ENCODE measurements around the gene RTN4RL1.

The RTN4RL1 gene

DNA sequence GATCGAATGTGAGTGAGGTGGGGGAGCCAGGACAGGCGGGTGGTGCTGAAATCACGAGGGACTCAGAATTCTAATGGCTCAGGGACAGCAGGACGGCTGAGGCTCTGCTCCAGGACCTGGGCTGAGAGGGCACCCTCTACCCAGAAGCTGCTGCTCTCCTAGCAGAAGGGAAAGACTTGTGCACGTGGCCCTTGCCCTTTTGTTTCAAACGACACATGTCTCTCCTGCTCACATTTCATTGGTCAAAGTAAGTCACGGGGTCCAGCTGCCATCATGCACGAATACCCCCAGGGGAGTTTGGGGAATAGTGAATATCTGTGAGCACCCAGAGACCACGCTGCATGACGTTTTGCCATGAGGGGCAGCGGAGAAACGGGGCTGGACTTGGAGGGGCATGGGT, 73.2 kb downstream of the RTN4RL1 start:
- no peak for DNase-seq (ENCODE audit: low read depth in 1 of 2, low spot score in 1 of 2)

DNA sequence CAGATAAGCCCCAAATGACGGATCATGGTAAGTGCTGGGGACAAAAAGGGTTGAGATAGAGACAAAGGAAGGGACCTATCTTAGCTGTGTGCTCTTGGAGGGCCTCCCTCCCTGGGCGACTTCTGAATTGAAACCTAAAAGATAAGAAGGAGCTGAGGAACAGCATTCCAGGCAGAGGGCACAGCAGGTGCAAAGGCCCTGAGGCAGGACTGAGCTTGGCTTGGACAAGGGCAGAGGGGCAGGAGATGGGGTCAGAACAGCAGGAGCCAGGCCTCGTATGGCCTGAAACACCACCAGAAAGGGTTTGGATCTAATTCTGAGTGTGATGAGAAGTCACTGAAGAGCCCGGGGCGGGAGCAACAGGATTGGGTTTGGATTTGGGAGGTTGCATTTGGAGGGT, 75.4 kb downstream of the RTN4RL1 start:
- no peak for DNase-seq (ENCODE audit: low read depth in 1 of 2, low spot score in 1 of 2)

DNA sequence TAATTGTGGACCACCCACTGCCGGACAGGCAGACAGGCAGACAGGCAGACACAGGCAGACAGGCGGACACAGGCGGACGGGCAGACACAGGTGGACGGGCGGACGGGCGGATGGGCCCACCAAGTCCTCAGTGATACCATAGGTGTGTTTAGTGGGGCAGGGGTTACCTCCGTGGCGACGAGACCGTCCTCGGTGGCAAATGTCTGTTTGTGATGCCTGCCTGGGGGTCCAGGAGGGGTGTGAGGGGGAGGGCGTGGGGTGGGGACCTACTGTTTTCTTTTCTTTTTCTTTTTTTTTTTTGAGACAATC, 76.7 kb downstream of the RTN4RL1 start:
- no peak for DNase-seq (ENCODE audit: low read depth in 1 of 2, low spot score in 1 of 2)

DNA sequence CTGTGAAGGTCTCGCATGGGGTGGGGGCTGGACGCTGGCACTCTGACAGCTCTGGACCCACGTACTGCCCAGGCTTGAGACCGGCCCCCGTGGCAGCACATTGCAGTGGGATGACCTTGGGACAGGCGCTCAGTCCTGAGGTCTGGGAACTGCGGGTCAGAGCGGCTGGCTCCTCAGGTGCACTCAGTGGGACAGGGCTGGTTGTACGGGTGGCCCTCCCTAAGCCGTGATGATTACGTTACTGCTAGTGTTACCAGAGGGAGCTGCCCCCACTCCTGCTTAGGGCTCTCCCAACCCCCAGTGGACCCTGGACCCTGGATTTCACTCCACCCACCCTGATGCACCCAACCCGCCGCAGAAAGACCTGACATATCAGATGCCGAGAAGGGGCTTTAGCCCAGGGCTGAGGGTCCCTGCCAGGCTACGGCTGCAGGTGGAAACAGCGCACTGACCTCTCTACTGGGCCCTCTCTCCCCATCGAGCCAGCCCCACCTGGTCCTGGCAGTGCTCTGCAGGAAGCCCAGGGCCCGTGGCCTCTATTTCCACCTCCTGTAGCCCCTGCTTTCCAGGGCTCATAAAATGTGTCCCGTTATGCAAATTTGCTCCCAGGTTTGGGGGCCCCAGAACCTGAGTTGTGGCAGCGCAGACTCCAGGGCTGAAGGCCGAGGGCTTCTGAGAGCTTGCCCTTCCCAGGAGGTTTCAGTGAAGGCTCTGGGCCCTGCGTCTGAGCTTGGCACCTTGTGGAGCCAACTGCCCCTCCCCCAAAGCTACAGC, 77.2 kb downstream of the RTN4RL1 start:
- DNase-seq (ENCODE audit: low read depth in 1 of 2, low spot score in 1 of 2) = no peak

DNA sequence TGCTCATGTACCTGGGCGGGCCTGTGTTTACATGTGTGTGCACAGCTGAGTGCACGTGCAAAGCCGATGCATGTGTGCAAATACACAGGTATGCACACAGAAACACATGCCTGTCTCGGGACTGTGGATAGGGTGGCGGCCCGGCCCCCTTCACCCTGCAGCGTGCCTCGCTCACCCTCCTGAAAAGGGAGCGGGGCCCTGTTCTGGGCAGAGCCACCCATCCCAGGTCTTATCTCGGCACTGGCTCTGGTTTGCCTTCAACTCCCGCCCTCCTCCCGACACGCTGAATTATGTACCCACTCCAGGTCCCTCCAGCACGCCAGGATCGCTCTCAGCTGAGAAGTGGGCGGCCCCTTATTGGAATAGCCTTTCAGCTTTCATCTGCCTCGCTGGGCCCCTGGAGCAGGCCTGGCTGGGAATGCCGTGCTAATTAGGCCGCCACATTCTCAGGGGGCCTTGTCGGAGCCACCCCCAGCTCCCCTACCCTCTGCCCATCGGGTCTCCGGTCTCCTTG, 77.8 kb downstream of the RTN4RL1 start:
- DNase-seq (ENCODE audit: low read depth in 1 of 2, low spot score in 1 of 2) = no peak

DNA sequence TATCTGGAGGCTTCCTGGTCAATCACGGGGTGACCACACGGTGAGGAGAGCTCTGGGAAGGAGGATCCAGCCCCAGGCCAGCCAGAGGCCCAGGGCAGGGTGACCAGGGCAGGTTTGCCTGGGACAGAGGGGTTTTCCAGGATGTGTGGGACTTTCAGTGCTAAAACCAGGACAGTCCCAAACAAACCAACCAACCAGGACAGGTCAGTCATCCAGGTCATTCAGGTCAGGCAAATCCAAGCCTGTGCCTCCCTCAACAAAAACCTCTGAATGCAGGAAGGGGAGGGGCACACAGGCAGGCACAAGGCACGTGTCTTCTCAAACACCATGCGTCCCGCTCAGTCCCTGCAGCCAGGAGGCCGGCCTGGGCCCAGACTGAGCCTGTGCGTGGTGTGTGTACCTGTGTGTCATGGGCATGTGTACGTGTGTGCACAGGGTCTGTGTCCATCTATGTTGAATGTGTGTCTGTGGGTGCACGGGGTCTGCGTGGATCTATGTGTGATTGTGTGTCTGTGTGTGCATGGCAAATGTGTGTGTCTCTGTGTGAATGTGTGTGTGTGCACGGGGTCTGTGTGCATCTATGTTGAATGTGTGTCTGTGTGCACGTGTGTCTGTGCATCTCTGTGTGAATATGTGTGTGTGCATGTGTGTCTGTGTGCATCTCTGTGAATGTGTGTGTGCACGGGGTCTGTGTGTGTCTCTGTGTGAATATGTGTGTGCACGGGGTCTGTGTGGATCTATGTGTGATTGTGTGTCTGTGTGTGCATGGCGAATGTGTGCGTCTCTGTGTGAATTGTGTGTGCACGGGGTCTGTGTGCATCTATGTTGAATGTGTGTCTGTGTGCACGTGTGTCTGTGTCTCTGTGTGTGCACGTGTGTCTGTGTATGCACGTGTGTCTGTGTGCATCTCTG, 78.9 kb downstream of the RTN4RL1 start:
- no peak for DNase-seq (ENCODE audit: low read depth in 1 of 2, low spot score in 1 of 2)

DNA sequence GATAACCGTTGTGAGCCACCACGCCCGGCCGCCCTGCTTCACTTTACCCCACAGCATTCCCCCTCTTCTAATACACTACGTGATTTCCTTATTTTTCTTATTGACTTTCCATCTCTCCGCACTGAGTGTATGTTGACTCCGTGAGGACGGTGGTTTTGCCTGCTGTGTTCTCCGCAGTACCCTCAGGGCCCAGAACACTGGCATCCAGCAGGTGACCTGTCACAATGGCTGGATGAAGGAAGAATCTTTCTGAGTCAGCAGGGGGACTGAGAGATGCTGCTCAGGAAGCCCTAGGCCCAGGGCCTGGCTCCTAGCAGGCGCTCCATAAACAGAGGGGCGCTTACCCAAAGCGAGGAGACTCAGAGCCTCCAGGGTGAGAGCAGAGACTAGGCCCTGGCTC, 79.5 kb downstream of the RTN4RL1 start:
- no peak for DNase-seq (ENCODE audit: low read depth in 1 of 2, low spot score in 1 of 2)

DNA sequence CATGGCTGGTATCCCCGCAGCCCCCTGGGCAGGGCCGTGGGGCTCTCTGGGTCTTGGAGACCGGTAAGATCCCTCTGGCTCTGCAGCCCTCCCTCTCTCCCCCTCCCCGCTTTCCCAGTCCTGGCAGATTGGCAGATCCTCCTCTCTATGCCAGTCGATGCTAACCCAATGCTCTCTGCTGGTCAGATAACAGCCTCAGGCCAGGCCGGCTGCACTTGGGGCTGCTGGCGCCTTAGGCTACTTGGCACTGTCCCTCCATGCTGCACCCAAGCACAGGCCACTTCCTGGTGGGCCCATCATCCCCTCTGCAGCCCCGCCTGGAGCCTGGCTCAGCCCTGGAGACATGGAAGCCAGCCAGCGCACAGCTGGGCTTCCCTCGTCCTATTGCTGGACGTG, 81.7 kb downstream of the RTN4RL1 start:
- no peak for DNase-seq (ENCODE audit: low read depth in 1 of 2, low spot score in 1 of 2)

DNA sequence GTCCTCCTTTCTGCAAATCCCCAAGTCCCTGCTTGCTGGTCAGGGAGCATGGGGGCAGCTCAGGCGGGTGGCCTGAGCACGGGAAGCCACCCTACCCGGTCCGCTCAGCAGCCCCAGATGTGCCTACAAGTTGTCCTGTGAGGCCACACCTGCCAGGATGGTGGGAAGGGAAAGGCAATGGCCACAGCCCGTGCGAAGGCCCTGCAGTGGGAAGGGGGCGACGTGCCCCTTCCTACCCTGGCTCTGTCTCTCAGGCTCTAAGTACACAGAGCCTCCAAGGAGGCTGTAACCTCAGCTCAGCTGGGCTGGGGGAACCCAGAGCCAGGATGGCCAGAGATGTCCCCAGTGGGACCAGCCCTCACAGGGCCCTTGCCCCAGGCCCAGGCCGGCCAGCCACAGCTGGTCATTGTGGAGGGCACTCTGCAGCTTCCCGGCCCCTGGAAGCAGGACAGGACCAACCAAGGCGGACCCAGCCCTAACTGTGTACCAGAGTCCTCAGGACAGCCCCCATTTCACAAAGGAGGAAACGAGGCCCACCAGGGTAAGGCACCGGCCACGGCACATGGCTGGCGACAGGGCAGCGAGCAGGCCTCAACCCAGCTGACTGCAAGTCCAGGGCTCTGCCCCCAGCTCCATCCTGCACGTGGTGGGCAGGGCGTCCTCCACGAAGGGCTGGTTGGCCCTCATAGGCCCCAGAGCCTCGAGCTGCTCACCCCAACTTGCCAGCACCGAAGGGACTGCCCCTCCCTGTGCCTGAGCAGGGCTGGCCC, 82.3 kb downstream of the RTN4RL1 start:
- DNase-seq (ENCODE audit: low read depth in 1 of 2, low spot score in 1 of 2) = no peak

DNA sequence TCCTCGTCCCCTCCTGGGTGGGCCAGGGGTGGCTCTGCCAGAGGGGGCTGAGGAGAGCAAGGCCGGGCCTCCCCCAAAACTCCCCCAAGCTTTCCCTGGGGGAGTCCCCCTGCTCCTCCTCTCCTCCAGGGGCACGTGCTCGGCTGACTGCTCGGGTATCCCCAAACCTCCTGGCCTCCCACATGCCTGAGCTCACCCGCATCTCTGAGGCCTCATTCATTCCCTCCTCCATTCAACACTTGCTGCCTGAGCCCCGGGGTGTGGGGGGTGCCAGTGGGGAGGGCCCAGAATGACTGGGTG, 83.1 kb downstream of the RTN4RL1 start:
- DNase-seq (ENCODE audit: low read depth in 1 of 2, low spot score in 1 of 2) = no peak

DNA sequence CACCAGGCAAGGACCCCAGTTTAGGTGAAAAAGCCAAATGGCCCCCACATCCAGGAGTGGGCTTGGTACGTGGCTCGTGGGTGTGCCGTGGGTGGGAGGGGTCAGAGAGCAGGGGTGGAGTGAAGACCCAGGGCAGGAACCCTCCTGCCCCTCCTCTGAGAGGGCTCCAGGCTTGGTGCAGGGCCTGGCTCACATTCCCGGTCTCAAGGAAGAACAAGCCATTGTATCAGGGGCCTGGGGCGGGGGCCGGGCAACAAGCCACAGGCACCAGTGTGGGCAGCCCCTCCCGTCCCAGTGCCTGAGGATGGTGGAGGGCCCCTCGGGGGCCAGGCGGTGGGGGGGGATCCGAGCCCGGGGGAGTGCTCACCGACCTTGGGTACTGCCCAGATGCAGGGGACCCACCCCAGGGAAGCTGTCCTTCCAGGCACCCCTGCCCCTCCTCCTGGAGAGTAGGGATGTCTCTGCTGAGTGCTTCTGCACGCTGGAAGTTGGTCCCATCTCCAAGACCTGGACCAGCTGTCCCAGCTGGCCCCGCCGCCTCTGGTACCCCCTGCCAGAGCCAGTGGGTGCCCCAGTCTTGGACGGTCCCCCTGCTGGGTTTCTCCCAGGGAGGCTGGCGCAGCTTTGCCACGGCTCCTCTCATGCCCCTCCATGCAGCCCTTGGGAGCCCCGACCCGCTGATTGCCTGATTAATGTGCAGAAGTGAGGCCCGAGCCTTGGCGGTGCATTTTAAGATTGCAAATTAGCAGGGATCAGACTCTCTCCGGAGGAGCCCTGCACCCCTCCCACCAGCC, 83.7 kb downstream of the RTN4RL1 start:
- DNase-seq (ENCODE audit: low read depth in 1 of 2, low spot score in 1 of 2) = no peak

DNA sequence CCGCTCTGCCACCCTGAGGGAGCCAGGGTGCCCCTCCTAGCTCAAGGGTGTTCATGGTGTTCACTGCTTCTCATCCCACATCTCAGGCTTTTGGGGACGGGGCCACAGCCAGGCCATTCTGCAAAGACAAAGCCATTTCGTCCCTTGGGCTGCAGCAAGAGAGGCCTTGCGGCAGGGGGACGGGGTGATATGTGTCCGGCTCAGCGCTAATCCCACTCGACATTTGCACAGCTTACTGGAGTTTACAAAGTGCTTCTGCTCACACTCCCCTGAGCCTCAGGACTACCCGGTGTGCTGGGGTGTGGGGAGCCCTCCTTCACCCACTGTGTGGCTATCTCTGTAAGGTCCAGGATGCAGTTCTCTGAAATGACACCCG, 84.3 kb downstream of the RTN4RL1 start:
- DNase-seq (ENCODE audit: low read depth in 1 of 2, low spot score in 1 of 2) = no peak

DNA sequence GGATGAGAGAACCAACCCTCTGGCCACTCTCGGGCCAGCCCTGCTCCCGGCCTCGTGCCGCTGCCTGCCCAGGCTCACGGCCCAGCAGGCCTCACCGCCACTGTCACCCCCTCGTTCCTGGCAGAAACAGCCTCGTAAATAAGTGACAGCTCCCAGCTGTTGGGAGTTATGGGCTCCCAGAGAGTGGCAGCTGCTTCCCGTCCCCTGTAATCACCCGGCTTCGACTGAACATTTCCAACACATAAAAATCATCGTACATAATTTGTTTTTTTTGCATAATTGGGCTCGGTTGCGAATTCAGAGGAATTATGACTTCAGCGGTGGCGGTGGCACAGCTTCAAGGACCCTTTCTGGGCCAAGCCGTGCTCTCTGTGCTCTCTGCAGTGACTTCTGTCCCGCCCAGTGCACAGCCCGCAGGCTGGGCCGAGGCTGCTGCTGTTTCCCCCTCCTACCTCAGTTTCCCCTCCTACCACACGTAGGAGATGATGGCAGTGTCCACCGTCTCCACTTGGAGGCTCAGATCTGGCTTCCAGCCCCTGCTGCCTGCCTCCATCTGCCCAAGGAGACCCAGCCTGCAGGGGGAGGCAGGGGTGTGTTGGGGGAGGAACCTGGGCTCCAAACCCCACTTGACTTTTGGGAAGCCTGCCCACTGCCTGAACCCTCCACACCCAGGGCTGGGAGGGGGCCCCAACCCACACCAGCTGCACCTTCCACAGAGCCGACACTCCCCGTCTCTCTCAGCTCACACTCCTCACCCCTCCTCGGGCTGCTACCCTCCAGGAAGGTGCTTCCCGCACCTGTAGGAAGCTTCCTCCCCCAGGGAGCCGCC, 84.9 kb downstream of the RTN4RL1 start:
- no peak for DNase-seq (ENCODE audit: low read depth in 1 of 2, low spot score in 1 of 2)

DNA sequence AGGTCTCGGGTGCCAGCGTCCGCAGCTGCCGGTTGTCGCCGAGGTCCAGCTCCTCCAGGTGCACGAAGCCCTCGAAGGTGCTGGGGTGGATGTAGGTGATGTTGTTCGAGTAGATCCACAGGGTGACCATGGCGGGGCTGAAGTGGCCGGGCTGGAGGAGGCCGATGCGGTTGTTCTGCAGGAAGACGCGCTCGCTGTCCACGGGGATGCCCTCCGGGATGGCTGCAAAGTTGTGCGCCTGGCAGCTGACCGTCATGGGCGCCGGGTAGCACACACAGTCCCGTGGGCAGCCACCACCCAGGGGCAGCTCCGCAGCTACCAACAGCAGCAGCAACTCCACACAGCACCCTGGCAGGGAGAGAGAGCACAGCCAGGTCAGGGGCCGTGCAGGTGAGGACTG, 87.7 kb downstream of the RTN4RL1 start:
- DNase-seq (ENCODE audit: low read depth in 1 of 2, low spot score in 1 of 2) = no peak

DNA sequence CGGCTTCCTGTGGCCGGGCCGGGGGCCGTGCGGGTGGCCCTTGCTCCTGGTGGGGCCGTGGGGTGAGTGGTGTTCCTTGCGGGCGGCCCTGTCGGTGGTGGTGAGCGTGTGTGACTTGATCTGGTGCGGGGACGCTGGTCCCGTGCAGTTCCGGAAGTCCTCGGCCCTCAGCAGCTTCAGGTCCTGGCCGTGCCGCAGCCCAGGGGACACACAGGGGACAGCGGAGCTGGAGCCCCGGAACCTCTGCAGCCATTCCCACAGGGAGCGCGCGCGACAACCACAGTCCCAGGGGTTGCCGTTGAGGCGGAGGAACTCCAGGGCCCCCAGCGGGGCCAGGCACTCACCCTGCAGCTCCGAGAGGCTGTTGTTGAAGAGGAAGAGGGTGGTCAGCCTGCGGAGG, 88.4 kb downstream of the RTN4RL1 start:
- DNase-seq (ENCODE audit: low read depth in 1 of 2, low spot score in 1 of 2) = no peak

DNA sequence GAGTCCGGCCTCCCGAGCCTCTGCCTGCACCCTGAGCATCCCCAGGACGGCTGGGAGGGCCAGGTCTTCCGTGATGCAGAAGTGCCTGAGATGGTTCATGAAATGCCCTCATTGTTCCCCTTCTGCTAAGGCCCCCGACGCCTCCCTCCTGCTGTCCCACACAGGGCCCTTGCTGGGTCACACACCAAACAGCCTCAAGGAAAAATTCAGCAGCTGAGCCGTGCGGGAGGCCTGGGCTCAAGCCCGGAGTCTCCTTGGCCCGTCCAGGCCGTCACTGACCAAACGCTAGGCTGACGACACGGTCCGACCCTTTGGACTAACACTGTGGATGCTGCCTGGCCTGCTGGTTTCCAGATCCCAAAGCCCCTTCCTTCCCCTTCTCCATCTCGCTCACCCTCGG, 90.2 kb downstream of the RTN4RL1 start:
- DNase-seq (ENCODE audit: low read depth in 1 of 2, low spot score in 1 of 2) = no peak

DNA sequence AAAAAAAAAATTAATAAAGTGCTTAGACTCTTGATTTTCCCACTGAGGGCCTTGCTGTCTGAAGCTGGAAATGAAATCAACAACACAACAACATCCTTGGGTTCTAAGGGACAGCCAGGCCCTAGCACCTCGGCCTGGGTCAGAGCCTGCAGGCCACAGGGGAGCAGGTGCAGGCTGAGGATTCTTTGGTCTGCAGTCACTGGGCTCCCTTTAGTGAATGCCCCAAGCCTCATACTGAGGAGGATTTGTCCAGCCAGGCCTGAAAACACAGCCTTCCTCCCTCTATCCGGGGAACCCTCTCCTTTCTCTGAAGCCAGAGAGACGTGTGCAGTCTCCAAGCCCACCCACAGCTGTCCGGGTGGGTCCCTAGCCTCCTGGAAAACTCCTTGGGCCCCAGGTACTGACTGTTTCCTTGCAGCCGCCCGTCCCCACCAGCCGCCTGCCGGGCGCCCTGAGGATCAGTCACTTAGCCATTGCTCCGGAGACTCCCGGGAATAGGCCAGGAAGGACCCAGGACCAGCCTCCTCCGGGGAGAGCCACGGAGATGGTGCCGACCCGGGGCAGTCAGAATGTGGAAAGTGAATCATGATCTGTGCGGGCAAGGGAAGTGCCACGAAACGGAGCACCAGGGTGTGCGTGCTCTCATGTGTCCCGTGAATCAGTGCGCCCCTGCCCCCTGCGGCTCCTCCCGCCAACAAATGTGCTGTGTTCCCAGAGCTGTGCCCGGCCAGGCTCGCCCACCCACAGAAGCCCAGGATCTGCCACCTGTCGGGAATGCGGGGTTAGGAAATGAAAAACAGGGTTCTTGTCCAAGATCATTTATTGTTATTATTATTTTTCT, 91.0 kb downstream of the RTN4RL1 start:
- DNase-seq (ENCODE audit: low read depth in 1 of 2, low spot score in 1 of 2) = no peak

DNA sequence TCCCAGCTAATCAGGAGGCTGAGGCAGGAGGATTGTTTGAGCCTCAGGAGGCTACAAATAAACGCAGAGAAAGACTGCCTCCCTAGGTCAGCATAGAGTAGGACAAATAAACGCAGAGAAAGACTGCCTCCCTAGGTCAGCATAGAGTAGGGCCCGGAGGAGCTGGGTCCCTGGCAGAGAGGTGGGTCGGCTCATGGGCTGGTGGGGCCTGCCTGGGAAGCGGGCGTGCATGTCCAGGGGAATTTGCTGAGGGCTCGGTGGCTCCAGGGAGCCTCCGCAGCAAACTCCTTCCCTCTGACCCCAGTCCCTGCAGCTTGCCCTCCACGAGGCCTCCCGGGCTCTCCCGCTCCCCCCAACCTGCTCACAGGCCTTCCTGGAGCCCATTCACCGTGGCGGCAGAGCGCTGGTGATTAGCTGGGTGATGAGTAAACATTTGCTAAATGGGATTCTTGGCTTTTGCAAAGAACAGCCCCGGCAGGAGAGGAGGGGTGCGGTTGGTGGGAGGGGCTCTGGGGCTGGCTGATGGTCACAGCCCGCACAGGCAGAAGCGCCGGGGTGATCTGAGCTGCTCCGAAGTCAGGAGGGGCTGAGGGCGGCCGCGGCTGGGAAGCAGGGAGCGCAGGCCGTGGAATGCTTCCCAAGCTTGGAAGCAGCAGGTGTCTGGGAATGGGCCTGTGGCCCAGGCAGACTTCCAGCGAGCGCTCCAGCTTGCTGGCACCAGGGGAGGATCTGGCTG, 93.1 kb downstream of the RTN4RL1 start:
- no peak for DNase-seq (ENCODE audit: low read depth in 1 of 2, low spot score in 1 of 2)

DNA sequence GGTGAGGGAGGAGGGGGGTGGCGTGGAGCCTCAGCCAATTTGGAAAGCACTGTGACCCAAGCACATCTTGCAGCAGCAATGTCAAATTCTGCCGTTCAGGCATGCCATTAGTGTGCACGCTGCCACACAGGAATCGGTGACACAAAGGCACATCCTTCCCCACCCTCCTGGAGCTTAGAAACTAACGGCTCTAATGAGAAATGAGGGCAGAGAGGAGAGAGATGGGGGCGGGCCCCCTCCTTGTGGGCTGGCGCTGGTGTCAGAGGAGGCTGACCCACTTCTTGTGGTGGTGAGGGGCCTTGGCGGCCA, 94.8 kb downstream of the RTN4RL1 start:
- no peak for DNase-seq (ENCODE audit: low read depth in 1 of 2, low spot score in 1 of 2)
